DMS79 (cell line): ENCODE data around the gene HOXA10.

Experiments
- DNase-seq: peaks from one replicate; lab custom pipeline; 2025; lab: John Stamatoyannopoulos, UW

HOXA10 gene

DNA sequence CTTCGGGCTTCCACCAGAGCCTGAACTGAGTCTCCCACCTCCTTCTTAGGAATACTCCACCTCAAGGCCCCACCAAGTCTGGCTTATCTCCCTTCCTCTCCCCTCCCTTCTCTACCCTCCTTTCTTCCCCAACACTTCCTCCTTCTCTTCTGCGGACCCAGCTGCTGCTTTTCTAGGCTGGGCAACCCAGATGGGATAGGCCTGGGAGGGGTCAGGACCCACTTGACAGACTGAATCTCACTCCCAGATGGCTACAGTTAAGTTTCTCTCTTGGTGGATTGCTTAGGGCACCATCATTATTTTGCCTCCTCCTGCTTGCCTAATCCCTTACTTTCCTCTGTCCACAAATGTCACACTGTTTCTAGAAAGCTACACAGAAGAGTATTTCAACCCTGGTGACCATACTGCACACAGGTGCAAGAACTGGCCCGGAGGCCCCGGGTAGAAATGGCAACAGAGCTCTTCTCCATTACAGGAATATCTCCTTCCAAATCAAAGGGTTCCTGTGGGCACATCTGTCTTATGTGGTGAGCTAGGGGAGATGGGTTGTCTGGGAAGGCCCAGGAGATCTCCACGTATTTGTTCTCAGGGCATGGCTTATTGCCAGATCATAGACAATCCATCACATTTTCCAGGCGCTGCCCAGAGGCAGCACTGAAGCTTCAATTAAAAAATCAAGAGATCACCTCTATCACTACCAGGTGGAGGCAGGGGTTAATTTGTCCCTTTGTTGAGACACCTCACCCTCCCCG, 16.1 kb upstream of the HOXA10 start:
- DNase-seq, result no peak

DNA sequence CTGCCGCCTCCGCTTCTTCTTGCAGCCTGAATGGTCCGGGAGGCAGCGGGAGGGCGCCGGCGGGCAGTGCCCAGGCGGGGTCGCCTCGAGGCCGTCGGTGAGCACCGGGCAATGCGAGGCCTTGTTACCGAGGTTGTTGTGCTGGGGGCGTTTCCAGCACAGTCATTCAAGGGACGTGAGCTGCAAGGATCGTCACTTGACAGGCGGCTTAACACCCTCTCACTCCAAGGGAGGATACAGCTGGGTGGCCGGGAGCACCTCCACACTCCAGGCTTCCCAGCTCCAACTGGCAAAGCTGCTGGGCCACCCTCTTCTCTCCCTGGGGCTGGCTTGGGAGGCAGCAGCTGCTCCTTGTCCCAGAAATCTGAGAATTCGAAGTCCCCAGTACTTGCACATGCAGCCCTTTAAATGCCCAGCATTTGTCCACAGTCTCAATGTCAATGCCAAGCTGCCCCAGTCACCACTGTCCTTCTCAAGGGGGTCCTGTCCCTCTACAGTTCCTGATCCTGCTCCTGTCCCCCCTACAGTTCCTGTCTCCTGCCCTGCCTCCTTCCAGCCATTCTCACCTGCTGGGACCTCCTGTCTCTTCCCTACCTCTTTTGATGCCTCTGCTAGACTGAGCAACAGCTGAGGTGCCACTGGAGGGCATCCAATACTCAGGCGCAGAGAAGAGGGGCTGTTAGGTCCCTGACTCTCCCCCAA, 15.3 kb upstream of the HOXA10 start:
- no peak for DNase-seq

DNA sequence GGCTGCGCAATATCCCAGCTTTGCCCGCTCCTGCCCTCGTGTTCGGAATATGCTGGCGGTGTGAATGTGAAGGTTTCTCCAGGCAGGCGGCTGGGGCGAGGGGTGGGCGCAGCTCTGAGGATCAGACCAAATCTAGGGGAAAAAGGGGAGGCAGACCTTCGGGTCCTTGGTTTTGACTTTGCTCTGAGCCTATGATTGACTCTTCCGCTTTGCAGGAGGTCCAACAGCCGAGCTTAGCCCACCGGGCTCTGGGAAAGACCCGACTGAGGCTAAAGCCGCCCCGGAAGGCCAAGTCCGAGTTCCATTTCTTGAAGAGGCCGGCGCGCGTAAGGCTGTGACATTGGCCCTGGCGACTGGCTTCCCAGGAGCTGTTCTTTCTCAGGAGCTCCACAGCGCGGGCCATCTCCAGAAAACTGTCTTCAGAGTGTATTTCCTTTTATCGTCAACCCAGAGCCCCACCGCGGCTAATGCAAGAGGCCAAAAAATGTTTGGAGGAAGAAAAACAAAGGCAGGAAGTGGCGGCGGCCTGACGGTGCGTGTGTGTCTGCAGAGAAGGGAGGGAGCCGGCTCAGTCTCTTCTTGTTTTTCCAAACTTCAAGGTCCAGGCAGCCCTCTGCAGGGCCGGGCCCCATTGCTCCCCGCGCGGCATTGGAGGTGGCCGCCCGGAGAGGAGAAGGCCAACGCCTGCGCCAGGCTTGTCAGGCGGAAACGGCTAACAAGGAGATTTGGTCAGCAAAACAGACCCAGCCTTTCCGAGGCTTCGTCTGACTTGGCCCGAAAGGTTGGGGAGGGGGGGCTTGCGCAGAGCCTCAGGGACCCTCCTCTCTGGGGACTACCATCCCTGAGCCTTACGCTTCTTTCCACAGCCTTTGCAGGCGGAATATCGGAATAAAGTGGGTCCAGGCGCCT, 14.5 kb upstream of the HOXA10 start:
- no peak for DNase-seq

DNA sequence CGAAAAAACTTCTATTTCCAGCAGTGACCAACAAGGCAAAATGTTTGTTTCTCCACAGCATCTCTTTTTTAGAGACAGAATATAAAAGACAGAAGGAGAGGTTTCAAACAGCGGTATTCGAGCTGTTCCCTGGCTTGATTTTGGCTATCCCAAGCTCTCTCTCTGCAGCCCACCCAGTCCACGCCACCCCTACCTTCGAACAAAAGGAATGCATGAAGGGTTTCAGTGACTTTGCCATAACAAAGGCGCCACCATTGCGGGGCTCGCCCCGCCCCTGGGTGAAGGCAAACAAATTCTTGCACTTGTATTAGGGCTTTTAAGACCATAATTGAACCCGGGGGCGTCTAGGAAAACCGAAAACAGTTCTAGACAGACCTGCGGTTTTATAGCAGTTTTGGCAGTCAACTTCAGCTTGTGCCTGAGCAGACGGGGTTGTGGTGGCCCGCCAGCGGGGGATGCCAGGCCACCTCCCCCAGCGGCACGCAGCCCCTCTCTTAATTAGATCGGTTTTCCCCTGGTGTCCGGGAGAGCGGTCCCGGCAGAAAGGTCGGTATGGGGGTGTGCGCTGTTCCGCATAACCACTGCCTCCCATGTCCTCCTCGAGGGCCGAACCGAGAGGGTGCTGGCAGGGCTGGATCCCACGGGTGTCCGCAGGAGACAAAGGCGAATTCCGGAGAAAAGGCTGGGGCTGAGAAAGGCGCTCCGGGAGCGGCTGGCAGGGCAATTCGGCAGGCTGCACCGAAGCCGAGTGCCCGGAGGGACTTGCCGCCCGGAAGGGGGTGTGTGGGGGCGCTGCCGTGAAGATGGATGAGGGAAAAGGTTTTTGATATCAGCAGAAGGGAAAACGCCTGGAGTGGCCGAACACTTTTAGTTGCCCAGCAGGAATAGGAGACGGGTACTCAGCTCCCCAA, 13.6 kb upstream of the HOXA10 start:
- no peak for DNase-seq

DNA sequence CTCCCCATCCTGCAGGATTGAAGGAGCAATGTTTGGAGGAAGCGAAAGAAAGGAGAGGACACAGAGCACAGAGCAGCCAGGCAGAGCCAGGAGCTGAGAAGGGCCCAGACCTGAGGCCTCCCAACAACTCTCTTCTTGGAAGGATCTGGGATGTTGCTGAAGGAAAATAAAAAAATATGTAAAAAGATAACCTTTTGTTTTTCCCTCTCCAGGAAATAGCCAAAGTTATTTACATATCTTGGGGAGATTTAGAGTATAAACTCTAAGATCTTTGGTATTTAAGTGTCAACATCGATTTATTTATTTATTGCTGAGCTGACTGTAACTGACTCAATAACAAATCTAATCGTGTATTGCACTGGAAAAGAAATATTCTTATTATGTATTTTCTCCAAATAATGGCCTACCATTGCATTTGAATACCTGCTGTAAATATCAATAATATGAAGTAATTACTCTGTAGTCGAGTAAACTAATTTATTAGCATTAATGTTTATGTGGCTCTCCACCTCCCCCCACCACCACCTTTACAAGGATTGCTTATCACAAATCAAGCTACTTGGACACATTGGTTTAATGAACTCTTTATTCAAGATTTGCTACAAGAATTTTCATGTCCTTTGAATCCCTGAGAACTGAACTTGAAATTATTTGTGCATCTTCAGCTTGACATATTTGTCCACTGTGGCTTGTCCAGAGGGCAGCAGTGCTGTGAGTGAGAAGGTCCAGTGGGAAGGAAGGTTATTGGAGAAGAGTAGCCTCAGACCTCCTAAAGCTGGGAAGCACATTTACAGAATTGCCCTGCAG, 12.8 kb upstream of the HOXA10 start:
- no peak for DNase-seq

DNA sequence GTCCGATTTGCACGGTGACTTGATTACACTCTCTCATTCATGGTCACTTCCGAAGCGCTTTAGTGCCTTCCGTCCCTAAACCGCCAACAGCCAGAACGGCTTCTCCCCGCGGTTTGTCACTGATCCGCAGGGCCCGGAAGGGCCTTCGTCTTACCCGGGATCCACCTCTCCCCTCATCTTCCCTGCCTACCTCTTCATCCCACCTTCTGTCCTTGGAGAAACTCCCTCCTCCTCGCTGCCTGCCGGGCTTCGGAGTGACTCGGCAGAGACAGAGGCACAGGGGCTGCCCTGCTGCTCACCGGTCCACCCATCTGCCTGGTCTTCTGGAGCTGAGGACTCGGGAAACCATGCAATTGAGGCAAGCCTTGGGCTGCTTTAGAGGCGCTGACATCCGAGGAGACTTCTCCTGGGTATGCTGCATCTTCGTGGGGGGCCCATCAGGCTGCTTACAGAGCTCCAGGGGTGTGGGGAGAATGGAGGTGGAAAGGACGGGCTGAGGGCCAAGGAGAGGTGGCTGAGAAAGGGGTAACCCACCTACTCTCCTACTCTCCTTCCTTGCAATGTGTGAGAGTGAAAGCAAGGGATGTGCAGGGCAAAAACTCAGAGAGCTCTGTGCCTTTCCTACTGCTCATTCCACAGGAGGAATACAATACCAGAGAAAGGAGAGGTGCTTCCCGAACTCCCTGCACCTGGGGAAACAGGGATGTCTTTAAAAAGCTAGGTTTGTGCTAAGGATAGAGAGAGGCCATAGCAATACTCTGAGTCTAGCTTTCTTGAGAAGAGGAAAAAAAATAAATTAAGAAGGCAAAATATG, 11.9 kb upstream of the HOXA10 start:
- no peak for DNase-seq

DNA sequence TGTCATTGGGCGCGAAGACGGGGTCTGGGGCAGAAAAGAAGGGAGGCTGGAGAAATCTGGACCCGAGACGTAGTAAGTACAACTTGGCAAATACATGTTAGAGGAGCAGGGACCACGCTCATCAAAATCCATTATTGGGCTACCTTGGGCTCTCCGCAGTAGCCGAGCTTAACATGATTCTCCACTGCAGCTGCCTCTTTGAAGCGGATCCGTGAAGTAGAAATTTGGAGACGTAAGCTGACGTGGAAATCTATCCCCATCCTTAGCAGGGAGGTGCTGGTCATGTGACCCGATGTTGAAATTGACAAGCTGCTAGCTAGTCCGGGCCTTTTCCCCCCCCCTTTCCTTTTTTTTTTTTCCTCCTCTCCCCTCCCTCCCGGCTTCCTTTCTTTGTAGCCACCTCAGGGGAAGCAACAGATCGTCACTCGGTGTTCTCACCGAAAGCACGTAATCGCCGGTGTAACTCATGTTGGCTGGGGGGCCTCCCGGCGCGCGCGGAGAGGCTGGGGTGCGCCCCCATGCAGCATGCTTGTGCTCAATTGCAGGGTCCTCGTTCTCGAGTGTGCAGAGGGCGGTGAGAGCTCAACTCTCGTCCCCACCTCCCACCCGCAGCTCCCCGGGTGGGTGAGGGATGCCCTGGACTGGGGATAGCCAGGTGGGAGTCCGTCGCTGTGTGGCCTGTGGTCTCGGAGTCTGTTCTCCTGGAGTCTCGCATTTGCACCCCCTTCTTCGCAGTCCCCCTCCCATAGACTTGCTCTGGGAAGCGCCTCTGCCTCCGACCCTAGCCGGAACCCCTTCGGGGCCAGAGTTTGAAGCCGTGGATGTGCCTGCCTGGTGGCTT, 11.1 kb upstream of the HOXA10 start, which contains the start of gene HOXA11:
Gene HOXA11, minus strand, starts transcription at position 220 of the 841 bp plus-strand sequence. Its CDS starts 88 bp downstream, at position 132.
- peak; percentile 53 for DNase-seq

DNA sequence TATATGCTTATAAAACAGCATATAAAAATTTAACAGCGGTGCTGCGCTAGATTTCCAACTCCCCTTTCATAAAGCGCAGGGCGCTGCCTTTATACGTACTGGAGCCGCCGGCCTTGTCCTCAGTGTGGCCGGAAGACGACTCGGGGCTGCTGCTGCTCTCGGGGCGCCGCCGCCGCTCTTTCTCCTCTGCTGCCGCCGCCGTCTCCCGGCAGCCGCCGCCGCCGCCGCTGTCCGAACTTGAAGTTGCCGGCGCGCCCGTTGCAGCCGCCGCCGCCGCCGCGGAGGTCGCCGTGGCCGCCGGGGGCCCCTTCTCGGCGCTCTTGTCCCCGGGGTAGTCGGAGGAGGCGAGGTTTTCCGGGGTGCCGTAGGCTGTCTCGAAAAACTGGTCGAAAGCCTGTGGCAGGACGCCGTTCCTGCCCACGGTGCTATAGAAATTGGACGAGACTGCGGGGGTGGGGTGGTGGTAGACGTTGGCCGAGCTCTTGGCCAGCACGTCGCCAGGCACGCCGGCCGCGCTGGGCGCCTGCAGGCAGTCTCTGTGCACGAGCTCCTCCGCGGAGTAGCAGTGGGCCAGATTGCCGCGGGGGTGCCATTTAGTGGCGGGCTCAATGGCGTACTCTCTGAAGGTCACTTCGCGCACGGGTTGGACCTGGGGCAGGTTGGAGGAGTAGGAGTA, 10.4 kb upstream of the HOXA10 start:
- no peak for DNase-seq

DNA sequence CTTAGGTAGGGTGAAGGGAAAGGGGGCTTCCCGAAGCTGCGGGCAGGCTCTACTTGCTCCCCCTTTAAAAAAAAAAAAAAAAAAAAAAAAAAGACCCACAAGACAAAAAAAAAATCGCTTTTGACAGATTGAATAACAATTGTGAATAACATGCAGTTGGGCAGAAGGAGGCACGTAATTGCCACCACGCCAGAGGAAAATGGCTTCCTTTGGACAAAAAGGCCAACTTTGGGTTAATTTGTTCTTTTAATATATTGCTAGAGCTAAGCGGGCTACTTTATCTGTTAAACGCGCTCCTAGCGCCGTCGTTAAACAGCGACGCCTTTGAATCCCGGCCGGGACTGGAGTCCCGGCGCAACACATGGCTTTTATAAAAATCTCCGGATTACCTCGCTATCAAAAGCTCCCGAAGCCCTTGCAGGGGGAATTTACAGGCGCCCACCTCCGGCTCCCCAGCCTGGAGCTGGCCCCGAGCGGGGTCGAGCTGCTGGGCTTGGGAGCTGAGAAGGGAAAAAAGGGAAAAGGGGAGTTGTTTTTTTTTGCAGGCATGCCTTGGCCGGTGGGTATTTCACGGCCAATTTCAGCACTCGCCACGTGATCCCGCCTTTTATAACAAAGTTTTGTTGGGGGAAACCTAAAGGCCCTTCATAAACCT, 9.7 kb upstream of the HOXA10 start:
- DNase-seq, result no peak

DNA sequence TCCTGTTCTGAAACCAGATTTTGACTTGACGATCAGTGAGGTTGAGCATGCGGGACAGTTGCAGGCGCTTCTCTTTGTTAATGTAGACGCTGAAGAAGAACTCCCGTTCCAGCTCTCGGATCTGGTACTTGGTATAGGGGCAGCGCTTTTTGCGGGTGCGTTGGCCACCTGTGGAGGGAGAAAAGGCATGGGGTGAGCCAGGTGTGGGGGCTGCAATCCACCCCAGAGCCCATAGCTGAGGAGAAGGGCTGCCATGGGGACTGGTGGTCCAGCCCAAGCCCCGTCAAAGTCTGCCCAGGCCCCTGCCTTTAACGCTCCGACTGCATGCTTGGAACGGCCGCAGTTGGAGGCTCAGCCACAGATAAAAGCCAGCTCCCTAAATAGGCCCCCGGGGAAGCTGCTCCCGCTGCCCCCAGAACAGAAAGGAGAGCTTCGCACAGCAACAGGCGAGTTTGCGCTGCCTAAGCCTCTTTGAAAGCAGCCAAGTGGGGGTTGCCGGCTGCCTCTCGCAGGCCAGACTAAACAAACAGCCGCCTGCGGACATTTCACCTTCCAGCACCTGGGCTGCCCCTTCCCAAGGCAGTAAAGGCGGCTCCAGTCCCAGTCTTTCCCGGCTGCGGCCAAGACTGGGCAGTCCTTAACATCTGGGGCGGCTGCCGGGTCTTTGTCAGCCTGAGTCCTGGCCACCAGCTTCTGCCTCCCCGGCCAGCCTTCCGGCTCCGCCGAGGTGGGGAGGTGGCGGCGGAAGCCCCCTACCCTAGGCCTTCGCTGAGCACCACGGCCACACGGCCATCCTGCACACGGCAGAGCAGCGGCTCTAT, 9.0 kb upstream of the HOXA10 start:
- DNase-seq, result no peak

DNA sequence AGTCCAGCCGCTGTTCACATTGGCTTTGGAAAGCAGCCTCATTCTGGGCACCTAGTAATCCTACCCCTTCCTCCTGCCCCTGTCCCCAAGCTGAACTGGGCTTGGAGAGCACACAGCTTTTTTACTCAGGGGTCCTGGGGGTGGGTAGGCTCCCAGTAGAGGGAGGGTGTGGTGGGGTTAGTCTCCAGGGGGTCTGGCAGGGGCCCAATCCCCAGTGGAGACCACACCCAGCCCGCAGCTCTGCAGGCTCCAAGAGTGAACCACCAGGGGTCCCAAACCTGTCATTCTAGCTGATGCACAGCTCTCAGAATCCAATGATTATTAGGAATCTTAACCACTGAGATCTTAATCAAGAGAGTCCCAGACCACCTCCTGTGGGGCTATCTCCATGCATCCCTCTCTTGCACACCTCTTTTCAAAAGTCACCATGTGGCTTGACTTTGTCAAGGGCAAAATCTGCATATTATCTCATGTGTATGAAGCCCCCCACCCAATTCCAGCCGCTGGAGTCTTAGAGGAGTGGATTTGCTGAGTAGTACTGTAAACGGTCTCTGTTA, 8.2 kb upstream of the HOXA10 start:
- no peak for DNase-seq

DNA sequence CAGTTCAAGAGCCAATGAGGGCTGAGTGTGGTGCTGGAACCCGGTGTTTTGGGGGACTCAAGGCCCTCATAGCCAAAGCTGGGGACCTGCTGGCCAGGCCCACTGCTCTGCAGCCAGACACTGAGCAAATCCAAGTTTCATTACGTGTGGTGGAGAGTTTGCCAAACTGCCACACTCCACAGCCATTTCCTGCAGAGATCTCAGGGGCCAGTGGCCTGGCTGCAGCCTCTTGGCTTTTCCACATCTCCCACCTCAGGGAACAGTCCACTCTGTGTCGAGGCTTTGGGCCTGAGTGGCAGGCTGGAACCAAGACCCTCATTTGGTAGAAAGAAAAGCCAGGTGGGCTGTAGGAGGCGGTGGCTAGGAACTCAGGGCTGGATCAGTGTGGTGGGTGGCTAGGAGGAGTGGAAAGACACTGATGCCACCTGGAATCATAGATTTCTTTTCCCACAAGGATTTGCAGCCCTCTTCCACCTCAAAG, 7.7 kb upstream of the HOXA10 start:
- DNase-seq, result no peak

DNA sequence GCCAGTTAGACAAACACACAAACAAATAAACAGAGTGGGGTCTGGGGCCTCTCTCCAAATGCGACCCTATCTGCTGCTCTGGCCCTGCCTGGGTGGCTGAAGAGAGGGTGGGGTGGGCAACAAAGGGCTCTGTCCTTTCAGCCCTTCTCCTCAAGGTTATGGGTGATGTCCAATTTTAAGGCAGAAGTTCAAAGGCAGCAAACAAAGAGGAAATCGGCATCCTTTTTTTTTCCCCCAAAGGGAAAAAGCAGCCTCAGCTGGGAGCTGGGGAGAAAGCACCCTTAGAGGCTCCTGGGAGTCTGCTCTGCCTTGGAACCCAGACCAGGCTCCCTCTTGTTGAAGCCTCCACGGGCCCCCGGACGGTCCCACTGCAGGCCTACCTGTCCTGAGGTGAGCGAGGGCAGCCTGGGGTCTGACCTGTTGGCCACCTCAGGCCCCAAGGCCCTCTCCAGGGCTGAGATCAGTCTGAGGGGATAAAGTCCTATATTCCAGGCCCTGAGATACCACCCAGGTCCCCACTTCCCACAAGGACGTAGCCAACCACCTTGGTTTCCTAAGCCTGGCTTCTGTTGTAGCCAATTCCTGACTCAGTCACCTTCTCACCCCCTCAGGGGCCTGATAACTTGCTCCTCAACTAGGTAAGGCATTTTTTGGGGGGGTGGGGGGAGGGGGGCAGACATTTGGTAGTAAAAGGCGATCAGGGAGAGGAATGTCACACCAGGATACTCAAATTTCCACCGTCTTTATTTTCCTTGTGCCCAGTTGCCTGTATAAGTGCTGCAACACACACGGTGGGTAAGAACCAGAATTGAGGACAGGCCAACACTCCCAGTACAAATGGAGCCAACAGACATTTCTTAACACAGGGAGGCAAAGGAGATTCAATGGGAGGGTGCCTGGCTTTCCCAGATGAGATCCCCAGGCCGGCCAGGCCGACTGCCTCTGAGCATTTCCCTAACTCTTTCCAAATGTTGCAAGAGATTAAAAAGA, 6.6 kb upstream of the HOXA10 start:
- DNase-seq, result no peak

DNA sequence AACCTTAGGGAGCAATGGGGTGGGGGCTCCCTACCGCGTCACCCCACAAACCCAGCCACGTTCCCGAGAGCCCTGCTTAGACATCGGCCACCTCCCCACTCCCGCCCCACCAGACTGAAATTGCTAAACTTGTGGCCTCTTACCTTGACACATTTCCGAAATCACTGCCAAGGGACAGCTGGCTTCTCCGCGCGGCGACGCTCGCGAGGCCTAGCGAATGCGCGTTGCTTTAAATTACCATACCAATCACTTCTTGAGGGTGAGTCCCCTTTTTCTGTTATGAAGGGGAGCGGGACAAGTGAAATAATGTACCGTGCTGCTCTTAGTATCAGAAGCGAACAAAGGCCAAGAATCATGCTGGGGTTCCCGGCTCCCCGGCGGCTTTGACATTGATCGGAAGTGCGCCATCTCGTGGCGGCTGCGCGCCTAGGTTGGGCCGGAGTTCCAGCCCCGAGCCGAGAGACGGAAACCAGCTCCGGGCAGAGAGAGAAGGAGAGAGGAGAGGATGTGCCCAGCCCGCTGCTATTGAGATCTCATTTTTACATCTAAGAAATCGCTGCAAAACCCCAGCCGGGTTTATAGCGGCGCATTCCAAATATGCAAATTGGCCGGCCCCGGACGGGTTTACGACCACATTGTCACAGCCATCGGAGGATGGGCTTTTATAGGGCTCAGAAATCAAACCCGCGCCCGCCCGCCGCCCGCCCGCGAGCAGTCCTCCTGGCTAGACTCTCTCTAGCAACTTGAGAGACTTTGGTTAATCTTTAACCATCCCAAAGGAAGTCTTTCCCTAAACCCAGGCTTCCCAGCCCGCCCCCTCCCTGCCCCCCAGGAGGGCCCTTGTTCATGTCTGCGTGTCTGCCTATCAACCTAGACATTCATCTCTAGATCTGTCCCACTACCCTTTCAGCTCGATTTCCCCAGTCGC, 5.6 kb upstream of the HOXA10 start:
- no peak for DNase-seq
